Activated T-helper 1 cell treated with anti-CD3 and anti-CD28 coated beads, Interleukin-2, amount 50 U/mL, for 16 hours (primary cell): Measurements from ENCODE around the gene FOXL2.

Experiments used
- DNase-seq, 2 donors: peaks; one replicate each; pipeline ENCODE4 v3.0.0-alpha.2; 2020; ENCODE audit warnings: low read depth in 1 of 2, low spot score in 1 of 2

The FOXL2 gene

DNA sequence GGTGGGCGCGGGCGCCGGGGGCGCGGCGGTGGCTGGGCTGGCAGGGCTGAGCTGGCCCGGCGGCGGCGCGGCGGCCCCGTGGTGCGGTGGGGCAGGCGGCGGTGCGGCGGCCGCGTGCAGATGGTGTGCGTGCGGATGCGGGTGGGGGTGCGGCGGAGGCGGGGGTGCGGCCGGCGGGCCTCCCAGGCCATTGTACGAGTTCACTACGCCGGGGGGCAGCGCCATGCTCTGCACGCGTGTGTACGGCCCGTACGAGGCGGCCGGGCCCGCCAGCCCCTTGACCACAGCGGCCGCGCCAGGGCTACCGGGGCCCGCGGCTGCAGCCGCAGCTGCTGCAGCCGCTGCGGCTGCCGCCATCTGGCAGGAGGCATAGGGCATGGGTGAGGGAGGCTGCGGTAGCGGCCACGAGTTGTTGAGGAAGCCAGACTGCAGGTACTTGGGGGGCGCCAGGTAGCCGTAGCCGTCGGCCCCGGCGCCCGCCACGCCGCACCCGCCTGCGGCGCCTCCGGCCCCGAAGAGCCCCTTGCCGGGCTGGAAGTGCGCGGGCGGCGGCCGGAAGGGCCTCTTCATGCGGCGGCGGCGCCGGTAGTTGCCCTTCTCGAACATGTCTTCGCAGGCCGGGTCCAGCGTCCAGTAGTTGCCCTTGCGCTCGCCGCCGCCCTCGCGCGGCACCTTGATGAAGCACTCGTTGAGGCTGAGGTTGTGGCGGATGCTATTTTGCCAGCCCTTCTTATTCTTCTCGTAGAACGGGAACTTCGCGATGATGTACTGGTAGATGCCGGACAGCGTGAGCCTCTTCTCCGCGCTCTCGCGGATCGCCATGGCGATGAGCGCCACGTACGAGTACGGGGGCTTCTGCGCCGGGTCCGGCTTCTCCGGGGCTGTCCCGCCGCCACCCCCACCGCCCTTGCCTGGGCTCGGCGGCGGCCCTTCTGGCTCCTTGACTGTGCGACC is 951 bp downstream of the FOXL2 start:
- no peak for DNase-seq

DNA sequence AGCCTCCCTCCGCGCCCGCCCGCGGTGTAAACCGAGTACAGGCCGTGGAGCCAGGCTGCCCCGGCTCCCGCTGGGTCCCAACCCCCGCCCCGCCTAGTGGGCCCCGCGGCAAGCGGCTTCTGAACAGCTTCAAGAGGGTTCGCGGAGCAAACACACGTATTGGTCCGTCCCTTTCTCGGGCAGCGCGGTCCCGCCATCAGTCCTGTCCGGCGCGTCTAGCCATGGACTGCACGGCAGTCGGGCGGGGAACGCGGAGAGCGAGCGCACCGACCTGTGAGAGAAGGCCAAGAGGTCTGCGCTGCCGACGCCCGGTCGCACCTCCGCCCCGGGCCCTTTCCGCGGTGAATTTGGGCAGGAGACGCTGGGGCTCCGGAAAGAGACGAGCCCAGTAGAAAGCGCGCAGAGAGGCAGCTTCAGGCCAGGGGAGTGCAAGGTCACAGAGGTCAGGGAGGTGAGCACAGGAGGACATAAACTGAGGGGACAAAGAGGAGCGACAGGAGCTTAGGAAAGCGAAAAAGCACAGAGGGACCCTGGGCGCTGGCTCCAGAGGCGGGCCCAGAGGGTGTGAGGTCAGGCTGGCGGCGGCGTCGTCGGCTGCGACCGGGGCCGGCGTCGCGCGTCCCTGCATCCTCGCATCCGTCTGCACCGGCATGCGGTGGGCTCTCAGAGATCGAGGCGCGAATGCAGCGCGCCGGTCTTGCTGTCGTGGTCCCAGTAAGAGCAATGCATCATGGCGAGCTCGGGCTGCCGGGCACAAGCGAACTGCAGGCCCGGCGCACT is 1.8 kb downstream of the FOXL2 start:
- no peak for DNase-seq

GRCh38 chr3:138944654-138944928 is 2.3 kb downstream of the FOXL2 start:
- no peak for DNase-seq

DNA sequence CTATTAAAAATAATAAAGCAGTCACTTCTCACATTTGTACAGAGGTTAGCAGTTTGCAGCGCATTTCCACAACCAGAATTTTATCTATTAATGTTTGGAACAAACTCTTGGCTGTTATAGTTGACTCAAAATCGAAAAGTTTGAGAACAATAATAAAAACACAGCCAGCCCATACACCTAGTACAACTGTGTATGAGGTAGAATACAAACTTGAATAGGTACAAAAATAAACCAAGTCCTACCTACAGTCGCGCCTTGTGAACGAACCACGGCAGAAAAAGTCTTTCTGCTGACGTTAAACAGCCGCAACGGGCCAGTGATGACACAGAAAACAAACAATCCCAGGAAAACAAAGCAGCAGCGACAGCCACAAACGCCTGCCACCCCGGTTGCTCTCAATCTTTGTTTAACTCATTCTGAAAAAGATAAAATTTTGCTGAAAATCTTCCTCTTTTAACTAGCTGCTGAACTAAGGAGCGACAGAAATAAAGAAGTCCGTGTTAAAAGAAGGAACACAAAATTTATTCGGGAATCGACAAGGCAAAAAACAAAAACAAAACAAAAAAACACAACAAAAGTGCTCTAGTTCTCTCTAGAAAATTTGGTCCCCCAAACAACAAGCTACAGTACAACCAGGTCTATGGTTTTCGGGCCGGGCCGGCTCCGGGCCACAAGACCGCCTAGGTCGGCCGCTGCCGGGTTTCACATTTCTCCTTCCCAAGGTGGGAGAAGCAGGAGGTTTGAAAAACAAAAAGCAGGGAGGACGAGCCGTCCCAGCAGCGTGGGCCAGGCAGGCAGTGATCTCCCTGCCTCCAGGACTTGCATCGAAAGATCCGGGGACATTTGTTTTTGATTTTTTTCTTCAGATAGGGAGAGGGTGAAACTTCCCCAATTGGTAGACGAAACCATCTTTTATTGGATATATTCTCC is 2.9 kb downstream of the FOXL2 start:
- no peak for DNase-seq

- DNase-seq, result no peak
Observed at GRCh38 chr3:138942861-138943623, 3.9 kb downstream of the FOXL2 start.

DNA sequence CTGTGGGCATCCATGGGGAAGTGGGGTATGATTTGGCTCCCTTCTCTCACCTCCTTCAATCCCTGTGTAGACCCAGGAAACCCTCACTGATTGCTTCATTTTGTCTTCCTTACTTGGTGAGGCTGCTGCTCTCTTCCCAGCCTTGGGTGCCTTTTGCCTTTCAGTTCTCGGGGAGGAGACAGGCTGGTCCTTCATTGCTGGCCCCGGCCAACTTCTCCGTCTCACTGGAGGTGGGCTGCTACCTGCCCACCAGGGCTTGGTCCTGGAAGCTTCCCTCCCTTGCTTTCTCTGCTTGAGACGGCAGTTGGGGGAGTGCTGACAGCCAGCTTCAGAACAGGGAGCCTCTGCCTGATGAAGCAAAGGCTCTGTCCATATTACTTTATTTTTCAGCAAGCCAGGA is 4.7 kb downstream of the FOXL2 start:
- no peak for DNase-seq

DNA sequence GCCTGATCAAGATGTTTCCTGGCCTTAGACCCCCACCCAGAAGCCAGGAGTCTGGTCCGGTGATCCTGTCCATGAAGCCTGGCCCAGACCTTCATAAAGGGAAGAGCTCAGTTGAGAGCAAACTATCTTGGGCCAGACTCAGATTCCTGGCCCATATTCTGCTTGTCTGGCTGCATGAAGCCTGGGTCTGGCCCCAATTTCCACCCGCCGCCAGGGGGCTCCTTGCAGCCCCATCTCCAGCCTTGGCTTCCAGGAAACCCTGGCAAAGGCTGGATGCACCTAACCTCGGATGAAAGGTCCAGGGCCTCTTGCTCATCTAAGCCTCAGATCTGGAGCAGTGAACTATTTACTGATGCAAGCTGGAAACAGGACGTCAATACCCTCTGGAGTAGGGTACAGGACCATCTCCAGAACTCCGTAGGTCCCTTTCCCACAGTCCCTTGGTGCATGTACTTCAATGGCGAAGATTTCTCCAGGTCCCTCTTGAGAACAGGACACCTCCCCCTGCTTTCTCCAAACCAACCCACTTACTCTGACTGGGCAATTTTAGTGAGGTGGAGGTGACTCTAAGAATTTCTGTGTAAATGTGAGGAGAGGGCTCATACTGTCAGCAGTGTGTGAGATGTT is 5.6 kb downstream of the FOXL2 start:
- DNase-seq, result no peak

GRCh38 chr3:138940446-138940845 is 6.5 kb downstream of the FOXL2 start:
- no peak for DNase-seq

- DNase-seq, result no peak
Observed at GRCh38 chr3:138939561-138940241, 7.2 kb downstream of the FOXL2 start.

- no peak for DNase-seq
Observed at GRCh38 chr3:138938877-138939560, 7.9 kb downstream of the FOXL2 start.

DNA sequence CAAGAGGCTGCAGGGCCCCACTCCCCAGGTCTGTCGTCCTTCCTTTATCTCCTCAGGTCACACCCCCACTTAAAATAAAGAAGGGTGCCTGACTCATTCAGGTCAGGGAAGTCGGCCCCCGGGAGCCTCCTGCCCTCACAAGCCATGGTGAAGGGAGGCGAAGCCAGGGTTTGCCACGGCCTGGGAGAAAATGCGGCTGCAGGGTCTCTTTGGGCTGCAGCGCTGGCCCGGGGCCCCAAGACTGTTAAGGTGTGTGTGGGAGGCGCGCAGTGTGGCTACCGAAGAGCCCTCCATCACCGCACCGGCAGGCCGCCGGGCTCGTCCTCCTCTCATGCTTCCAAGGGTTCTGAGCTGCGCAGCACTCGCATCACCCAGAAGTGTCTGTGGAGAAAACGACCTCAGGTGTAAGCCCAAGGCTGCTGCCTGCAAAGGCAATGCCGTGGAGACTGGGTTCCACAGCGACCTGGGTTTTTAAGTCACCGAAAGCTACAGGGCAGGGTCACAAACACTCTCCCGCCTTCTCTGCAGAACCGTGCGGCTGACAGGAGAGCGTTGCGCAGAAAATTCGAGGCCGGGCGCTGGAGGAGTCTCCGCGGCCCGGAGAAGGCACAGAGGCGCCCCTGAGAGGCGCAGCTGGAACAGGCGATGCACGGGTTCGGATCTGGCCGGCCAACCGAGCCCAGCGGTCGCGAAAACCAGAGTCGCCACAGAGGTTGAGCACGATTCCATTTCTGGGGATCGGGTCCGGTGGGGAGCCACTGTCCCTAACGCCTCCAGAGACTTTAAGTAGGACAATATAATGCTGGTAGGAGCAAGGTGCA is 8.7 kb downstream of the FOXL2 start:
- DNase-seq, result no peak

DNA sequence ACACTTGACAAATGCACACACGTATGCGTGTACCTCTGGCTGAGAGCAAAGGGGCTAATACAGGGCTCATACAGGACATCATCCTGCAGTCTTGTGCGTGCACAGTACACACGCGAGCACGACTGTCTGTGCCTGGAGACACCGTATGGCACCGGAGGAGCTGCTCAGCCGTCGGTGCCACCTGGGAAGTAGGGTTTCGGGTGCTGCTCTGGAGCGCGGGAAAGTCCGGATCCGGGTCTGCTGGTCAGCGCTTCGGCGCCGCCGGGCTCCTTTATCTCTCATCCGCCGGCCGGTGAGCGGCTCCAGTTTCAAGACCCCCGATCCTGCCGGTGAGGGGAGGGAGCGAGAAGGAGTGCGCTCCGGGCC is 9.3 kb downstream of the FOXL2 start:
- no peak for DNase-seq

DNA sequence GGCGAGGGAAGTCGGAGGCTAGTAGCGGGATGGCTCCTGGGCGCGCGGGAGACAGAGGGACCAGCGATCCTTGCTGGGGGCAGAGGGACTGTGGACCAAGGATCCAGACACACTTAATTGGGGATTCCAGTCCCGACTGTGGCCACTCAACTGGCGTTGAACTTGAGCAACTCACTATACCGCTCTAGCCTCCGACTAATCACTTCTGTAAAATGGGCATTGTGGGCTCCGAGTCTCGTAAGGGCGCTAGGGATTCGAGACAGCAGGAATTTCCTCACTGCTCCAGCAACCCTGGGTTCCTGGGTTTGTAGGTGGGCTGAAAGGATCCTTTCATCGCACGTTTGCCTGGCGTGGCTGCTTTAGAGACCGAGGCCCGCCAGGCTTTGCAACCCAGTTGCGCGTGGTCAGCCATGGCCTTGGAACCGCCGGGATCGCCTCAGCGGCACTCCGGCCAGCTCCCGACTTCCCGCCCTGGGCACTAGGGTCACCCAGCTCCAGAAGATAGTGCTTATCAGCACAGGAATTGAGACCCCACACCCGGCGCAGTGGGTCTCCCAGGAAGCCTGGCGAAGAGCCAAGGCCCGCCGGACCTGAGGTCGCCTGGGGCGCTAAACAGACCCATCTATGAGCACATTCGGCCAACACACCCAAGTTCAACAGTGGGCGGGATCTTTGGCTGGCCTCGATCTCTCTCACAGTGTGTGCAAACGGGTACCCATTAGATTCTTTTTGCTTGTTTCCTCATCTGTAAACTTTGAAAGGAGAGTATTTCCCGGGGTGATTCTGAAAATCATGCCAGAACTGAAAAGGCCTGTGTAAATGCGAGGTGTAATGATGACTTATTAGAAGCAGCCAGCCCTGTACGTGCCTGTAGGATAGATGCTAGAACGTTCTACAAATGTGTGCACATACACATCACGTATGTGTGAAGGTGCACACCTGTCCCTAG is 9.9 kb downstream of the FOXL2 start:
- DNase-seq, result no peak

DNA sequence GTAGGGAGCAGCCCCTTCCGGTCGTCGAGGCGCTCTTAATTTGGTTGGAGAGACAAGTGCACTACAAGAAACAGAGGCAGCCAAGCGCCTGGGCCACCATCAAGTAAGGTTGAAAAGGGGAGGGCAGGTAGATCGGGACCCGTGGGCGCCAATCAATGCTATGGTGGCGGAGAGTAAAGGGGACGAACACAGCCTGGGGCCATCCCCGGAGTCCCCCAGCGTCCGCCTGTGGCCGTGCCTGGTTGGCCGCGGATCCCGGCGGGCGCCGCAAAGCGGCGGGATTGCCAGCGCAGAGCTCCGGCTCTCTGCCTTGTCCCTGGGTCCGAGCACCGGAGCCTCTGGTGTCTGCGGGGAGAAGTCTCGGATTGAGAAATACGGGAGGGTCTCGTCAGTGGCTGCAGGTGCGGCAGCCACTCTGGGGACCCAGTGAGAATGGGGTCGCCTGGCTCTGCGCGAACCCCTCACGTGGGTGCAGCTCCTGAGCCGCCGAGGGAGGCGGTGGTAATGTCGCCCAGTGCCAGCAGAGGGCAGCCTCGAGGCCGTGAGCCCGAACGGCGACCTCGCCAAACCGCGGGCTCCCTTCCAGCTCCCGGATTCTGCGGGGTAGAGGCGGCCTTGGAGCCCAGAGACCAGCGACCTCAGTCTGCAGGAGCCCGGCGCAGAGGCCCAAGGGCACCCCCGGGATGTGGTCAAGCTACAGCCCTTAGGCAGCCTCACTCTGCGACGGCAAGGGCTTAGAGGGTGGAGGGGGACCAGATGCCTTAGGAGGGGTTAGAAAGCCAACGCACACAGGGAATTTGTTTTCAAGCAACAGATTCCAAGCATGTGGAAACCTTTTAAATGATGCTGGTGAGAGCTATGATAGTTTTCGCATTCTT is 10.8 kb downstream of the FOXL2 start:
- DNase-seq, result peak; percentile 50 to 51

DNA sequence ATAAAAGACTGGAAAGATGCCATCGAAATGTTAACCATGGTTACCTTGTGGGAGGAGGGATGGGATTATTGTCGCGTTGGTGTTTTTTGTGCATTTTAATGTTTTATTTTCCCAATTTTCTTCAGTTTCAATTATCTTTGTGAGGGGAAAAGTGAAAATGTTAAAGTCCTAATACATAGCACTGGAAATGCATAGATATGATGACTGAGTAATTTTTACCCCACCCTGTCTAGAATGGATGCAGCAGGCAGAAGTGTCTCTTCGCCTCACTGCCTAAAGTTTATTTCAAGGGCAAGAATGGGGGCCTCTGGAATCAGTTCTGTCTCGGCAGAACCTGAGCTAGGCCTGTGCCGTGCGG is 11.5 kb downstream of the FOXL2 start:
- DNase-seq, result no peak

- no peak for DNase-seq
Observed at GRCh38 chr3:138933981-138934691, 12.8 kb downstream of the FOXL2 start.
